Osteocyte (in vitro differentiated cells): ENCODE results near the gene TMEM150B. TPM values are rescaled to one million over a fixed set of nuclear protein-coding genes. Genes with fewer than 3 reads are reported as not detected.
A peak's percentile ranks its signal among the peaks of the same experiment; 100 is the strongest.

Experiments
- DNase-seq: peaks from one replicate; pipeline ENCODE4 v3.0.0; 2021; ENCODE audit warnings: mixed read lengths; ENCODE audit not compliant: unreplicated experiment; ENCODE audit errors: extremely low spot score
- H3K27ac Mint-ChIP-seq: one replicate; pipeline ENCODE4 v1.8.0; 2021; ENCODE audit warnings: mild to moderate bottlenecking, mixed read lengths; ENCODE audit not compliant: unreplicated experiment
- H3K27me3 Mint-ChIP-seq: one replicate; pipeline ENCODE4 v1.8.0; 2021; ENCODE audit warnings: mixed read lengths; ENCODE audit not compliant: unreplicated experiment
- H3K36me3 Mint-ChIP-seq: one replicate; pipeline ENCODE4 v1.8.0; 2021; ENCODE audit warnings: mixed read lengths; ENCODE audit not compliant: unreplicated experiment
- H3K4me1 Mint-ChIP-seq: one replicate; pipeline ENCODE4 v1.8.0; 2021; ENCODE audit warnings: mixed read lengths; ENCODE audit not compliant: unreplicated experiment
- H3K4me3 Mint-ChIP-seq: one replicate; pipeline ENCODE4 v1.8.0; 2021; ENCODE audit warnings: mild to moderate bottlenecking, moderate library complexity, mixed read lengths; ENCODE audit not compliant: unreplicated experiment
- H3K9me3 Mint-ChIP-seq: one replicate; pipeline ENCODE4 v1.8.0; 2021; ENCODE audit warnings: mixed read lengths; ENCODE audit not compliant: unreplicated experiment
- total RNA-seq: library from RNA; stranded (reverse); gene quantifications from 2 replicates; pipeline ENCODE4 v1.2.1, GENCODE V29; 2021
- TF ChIP-seq, protein P1 (sequence below): fragments of 200-600 bp; sonication (generic); IDR thresholded peaks from 2 replicates; pipeline ENCODE4 v1.5.0; 2021; ENCODE audit warnings: antibody characterized with exemption, mild to moderate bottlenecking, moderate library complexity

Gene TMEM150B
- total RNA-seq, 1 donor from 2014 or later: not detected

DNA sequence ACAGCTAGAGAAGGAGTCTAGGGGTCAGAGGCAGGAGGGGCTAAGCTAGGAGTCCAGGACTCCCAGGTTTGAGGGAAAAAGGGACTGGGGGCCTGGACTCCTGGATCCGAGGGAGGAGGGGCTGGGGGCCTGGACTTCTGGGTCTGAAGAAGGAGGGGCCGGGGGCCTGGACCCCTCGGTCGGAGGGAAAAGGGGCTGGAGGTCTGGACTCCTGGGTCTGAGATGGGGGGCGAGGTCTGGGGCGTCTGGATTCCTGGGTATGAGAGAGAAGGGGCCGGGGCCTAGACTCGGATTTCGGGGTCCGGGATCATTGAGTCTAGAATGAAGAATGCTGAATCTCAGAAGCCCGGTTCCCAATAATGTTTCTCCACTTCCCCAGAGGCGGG, 22.8 kb downstream of the TMEM150B start:
- peaks cover 9% of the 10 kb centered on the region for H3K4me1 Mint-ChIP-seq
- peaks cover 9% of the 10 kb centered on the region for H3K36me3 Mint-ChIP-seq
- DNase-seq: peak; percentile 81
- no peaks in the 10 kb centered on the region for H3K9me3 Mint-ChIP-seq
- no peak overlapping the region for H3K27ac Mint-ChIP-seq
- TF ChIP-seq, protein P1, sequence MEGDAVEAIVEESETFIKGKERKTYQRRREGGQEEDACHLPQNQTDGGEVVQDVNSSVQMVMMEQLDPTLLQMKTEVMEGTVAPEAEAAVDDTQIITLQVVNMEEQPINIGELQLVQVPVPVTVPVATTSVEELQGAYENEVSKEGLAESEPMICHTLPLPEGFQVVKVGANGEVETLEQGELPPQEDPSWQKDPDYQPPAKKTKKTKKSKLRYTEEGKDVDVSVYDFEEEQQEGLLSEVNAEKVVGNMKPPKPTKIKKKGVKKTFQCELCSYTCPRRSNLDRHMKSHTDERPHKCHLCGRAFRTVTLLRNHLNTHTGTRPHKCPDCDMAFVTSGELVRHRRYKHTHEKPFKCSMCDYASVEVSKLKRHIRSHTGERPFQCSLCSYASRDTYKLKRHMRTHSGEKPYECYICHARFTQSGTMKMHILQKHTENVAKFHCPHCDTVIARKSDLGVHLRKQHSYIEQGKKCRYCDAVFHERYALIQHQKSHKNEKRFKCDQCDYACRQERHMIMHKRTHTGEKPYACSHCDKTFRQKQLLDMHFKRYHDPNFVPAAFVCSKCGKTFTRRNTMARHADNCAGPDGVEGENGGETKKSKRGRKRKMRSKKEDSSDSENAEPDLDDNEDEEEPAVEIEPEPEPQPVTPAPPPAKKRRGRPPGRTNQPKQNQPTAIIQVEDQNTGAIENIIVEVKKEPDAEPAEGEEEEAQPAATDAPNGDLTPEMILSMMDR: no peak
- H3K27me3 Mint-ChIP-seq: no peaks in the 10 kb centered on the region
- H3K4me3 Mint-ChIP-seq: peak overlapping the region; percentile 64

DNA sequence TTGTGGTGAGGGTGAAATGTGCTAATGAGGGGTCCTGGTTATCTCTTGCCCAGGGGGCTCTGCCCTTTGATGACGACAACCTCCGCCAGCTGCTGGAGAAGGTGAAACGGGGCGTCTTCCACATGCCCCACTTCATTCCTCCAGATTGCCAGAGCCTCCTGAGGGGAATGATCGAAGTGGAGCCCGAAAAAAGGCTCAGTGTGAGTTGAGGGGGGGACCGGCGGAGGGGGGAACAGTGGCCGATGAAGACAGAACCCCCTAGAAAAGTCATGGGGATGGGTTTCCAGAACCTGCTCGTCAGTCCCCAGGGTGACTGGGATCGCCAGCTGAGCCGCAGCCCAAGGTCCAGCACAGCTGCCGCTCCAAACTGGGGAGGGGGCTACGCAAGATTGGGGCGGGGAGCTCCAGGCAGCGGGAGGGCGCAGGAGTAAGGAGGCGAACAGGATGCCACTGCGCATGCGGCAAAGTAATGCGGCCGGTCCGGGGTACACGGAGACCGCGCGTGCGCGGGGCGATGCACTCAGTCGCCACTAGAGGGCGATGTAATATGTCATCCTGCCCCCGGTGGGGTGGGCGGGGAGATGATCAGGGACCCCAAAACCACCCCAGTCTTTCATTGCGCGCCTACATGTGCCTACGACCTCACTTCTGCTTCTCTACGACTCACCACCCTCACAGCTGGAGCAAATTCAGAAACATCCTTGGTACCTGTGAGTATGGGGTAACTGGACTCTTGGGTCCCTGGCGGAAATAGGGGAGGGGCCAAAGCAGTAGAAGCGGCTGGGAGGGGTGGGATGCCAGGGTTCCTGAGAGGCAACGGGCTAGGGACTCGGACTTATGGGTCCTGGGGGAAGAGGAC, 23.5 kb downstream of the TMEM150B start:
- Mint-ChIP-seq H3K4me1 (peaks cover 9% of the 10 kb centered on the region), H3K4me3 (peak overlapping the region; percentile 64), H3K27me3 (no peaks in the 10 kb centered on the region), H3K36me3 (peaks cover 4% of the 10 kb centered on the region), H3K9me3 (no peaks in the 10 kb centered on the region), H3K27ac (peak overlapping the region; percentile 34)
- peak; percentile 96 for DNase-seq
- TF ChIP-seq, protein P1: peak; percentile 96

DNA sequence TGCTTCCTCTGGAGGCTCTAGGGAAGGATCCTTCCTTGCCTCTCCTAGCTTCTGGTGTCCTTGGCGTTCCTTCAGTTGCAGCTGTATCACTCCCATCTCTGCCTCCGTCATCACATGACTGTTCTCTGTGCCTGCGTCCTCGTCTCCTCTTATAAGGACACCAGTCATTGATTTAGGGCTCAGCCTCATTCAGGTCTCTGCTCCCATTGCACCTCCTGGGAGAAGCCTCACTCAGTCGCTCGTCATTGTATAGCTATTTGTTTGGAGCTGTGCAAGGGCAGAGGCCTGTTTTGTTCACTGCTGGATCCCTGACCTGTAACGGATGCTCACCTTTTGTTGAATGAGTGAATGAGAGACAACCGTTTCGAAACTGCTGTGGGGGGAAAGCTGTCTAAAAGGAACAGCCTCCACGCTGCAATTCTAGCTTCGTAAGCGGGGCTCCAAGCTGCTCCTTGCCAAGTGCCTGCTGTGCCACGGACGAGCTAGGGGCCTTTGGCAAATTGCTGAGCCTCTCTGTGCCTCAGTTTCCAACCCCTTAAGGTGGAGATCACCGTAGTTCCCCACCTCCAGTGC, 24.2 kb downstream of the TMEM150B start:
- Mint-ChIP-seq H3K27me3 (no peaks in the 10 kb centered on the region), H3K27ac (no peak overlapping the region), H3K4me1 (peaks cover 9% of the 10 kb centered on the region), H3K9me3 (no peaks in the 10 kb centered on the region), H3K4me3 (peak overlapping the region; percentile 64), H3K36me3 (peaks cover 6% of the 10 kb centered on the region)
- TF ChIP-seq, protein P1: no peak
- no peak for DNase-seq

DNA sequence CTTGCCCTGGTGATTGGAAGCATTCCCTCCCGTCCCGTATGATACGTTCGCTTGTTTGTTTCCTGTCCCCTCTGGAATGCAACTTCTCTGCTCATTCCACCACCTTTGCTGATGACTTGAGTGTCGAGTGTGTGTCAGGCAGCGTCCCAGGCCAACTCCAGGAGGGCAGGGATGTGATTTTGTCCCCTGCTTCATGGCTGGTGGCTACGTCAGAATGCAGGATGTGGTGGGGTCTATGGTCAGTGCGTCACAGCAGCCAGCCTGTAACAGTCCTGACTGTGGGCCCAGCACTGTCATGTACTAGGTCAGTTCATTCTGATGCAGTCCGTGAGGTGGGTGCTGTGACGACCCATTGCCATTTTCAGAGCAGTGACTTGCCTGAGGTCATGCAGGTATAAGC, 25.1 kb downstream of the TMEM150B start:
- no peak for DNase-seq
- Mint-ChIP-seq H3K36me3 (peaks cover 9% of the 10 kb centered on the region), H3K27ac (no peak overlapping the region), H3K4me3 (no peak overlapping the region), H3K27me3 (no peaks in the 10 kb centered on the region), H3K4me1 (peaks cover 9% of the 10 kb centered on the region), H3K9me3 (no peaks in the 10 kb centered on the region)
- TF ChIP-seq, protein P1: no peak

DNA sequence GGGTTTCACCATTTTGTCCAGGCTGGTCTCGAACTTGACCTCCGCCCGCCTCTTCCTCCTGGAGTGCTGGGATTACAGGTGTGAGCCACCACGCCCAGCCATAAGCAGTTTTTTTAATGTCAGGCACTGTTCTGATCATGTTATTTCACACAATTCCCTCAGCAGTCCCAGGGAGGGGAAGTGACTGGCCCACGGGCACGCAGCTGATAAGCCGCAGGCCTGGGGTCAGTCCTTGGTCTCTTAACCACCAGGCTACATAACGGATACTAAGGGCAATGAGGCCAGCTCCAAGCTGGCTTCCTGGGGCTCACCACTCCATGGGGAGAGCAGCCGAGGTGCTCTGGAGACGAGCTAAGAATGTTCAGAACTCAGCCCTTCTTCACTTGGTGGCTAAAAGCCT, 27.9 kb downstream of the TMEM150B start:
- H3K27me3 Mint-ChIP-seq: no peaks in the 10 kb centered on the region
- peaks cover 9% of the 10 kb centered on the region for H3K4me1 Mint-ChIP-seq
- no peaks in the 10 kb centered on the region for H3K9me3 Mint-ChIP-seq
- H3K27ac Mint-ChIP-seq: no peak overlapping the region
- no peak overlapping the region for H3K4me3 Mint-ChIP-seq
- H3K36me3 Mint-ChIP-seq: peaks cover 13% of the 10 kb centered on the region
- DNase-seq: no peak
- TF ChIP-seq, protein P1: no peak
